Effector memory CD4-positive, alpha-beta T cell (primary cell): ENCODE data around the gene HDDC2.
A peak's percentile ranks its signal among the peaks of the same experiment; 100 is the strongest.

Source experiments
- DNase-seq, 3 donors: peaks; one replicate each; pipeline ENCODE4 v3.0.0-alpha.2; 2020
- H3K27ac ChIP-seq: 2 replicates; pipeline ENCODE4 v1.7.0; 2013; ENCODE audit warnings: mild to moderate bottlenecking, low read length, moderate library complexity; ENCODE audit not compliant: insufficient read depth, poor library complexity, severe bottlenecking
- H3K27me3 ChIP-seq: replicated peaks from 2 replicates; pipeline ENCODE4 v1.7.0; 2013; ENCODE audit warnings: mild to moderate bottlenecking, low read length; ENCODE audit not compliant: insufficient read depth, control insufficient read depth, poor library complexity, severe bottlenecking
- H3K36me3 ChIP-seq: 2 replicates; pipeline ENCODE4 v1.7.0; 2013; ENCODE audit warnings: mild to moderate bottlenecking, low read length, moderate library complexity; ENCODE audit not compliant: control insufficient read depth, insufficient read depth
- H3K4me1 ChIP-seq: 2 replicates; pipeline ENCODE4 v1.7.0; 2013; ENCODE audit warnings: low read length, mild to moderate bottlenecking; ENCODE audit not compliant: control insufficient read depth, insufficient read depth, poor library complexity, severe bottlenecking
- H3K4me3 ChIP-seq: 2 replicates; pipeline ENCODE4 v1.7.0; 2013; ENCODE audit warnings: low read length, low read depth, mild to moderate bottlenecking; ENCODE audit not compliant: insufficient read depth, poor library complexity, severe bottlenecking
- H3K9me3 ChIP-seq: 2 replicates; pipeline ENCODE4 v1.7.0; 2013; ENCODE audit warnings: mild to moderate bottlenecking, low read length, moderate library complexity; ENCODE audit not compliant: control insufficient read depth
- total RNA-seq, 3 donors: gene quantifications; one replicate each; lab custom pipeline; 2026; lab: John Stamatoyannopoulos, UW

Gene HDDC2
- 8.3 to 16.7 (median 12.6) reads per million in 3 donors for total RNA-seq

- Histone ChIP-seq H3K9me3 (no peaks in the 10 kb centered on the region), H3K36me3 (peaks cover 10% of the 10 kb centered on the region), H3K27ac (peak within 1 kb of the TSS; percentile 71), H3K4me3 (peak within 1 kb of the TSS; percentile 83), H3K27me3 (no peaks in the 10 kb centered on the region), H3K4me1 (peaks cover 25% of the 10 kb centered on the region)
- peak in 2 of 3 donors; percentile 7 to 29 for DNase-seq
Observed at GRCh38 chr6:125301435-125302391, at the start of gene HDDC2. TSS of gene HDDC2 (minus strand) at chr6:125301967. CDS start at chr6:125301932, 35 bp downstream.

- H3K4me3 ChIP-seq, result no peak overlapping the region
- H3K9me3 ChIP-seq, result no peaks in the 10 kb centered on the region
- H3K36me3 ChIP-seq, result no peaks in the 10 kb centered on the region
- H3K4me1 ChIP-seq, result no peaks in the 10 kb centered on the region
- H3K27ac ChIP-seq, result no peak overlapping the region
- DNase-seq, result no peak
- no peaks in the 10 kb centered on the region for H3K27me3 ChIP-seq
Observed at GRCh38 chr6:125346926-125347563, 45.3 kb upstream of the HDDC2 start.

GRCh38 chr6:125346201-125346925, 44.6 kb upstream of the HDDC2 start:
- no peaks in the 10 kb centered on the region for H3K36me3 ChIP-seq
- H3K4me3 ChIP-seq, result no peak overlapping the region
- no peak overlapping the region for H3K27ac ChIP-seq
- H3K4me1 ChIP-seq, result no peaks in the 10 kb centered on the region
- no peaks in the 10 kb centered on the region for H3K9me3 ChIP-seq
- DNase-seq, result no peak
- H3K27me3 ChIP-seq, result no peaks in the 10 kb centered on the region

- Histone ChIP-seq H3K4me1 (no peaks in the 10 kb centered on the region), H3K27me3 (no peaks in the 10 kb centered on the region), H3K9me3 (no peaks in the 10 kb centered on the region), H3K27ac (no peak overlapping the region), H3K4me3 (no peak overlapping the region), H3K36me3 (no peaks in the 10 kb centered on the region)
- DNase-seq, result no peak
Observed at GRCh38 chr6:125341460-125341859, 39.7 kb upstream of the HDDC2 start.

- Histone ChIP-seq H3K9me3 (no peaks in the 10 kb centered on the region), H3K27me3 (no peaks in the 10 kb centered on the region), H3K4me1 (no peaks in the 10 kb centered on the region), H3K27ac (no peak overlapping the region), H3K36me3 (no peaks in the 10 kb centered on the region), H3K4me3 (no peak overlapping the region)
- DNase-seq, result no peak
Observed at GRCh38 chr6:125340991-125341390, 39.2 kb upstream of the HDDC2 start.

GRCh38 chr6:125340175-125340835, 38.5 kb upstream of the HDDC2 start:
- H3K4me3 ChIP-seq, result no peak overlapping the region
- no peaks in the 10 kb centered on the region for H3K9me3 ChIP-seq
- H3K27me3 ChIP-seq, result no peaks in the 10 kb centered on the region
- H3K4me1 ChIP-seq, result no peaks in the 10 kb centered on the region
- H3K36me3 ChIP-seq, result no peaks in the 10 kb centered on the region
- H3K27ac ChIP-seq, result no peak overlapping the region
- no peak for DNase-seq

GRCh38 chr6:125339653-125340052, 37.9 kb upstream of the HDDC2 start:
- no peaks in the 10 kb centered on the region for H3K9me3 ChIP-seq
- H3K27ac ChIP-seq, result no peak overlapping the region
- H3K4me1 ChIP-seq, result no peaks in the 10 kb centered on the region
- no peaks in the 10 kb centered on the region for H3K36me3 ChIP-seq
- no peak overlapping the region for H3K4me3 ChIP-seq
- H3K27me3 ChIP-seq, result no peaks in the 10 kb centered on the region
- no peak for DNase-seq

- no peaks in the 10 kb centered on the region for H3K9me3 ChIP-seq
- DNase-seq, result no peak
- H3K27me3 ChIP-seq, result no peaks in the 10 kb centered on the region
- no peaks in the 10 kb centered on the region for H3K4me1 ChIP-seq
- H3K27ac ChIP-seq, result no peak overlapping the region
- H3K4me3 ChIP-seq, result no peak overlapping the region
- H3K36me3 ChIP-seq, result no peaks in the 10 kb centered on the region
Observed at GRCh38 chr6:125338381-125338780, 36.6 kb upstream of the HDDC2 start.

GRCh38 chr6:125337706-125338105, 35.9 kb upstream of the HDDC2 start:
- no peak for DNase-seq

More at GRCh38 chr6:125337706-125338105, 35.9 kb upstream of the HDDC2 start:
- no peaks in the 10 kb centered on the region for H3K36me3 ChIP-seq
- H3K9me3 ChIP-seq, result no peaks in the 10 kb centered on the region
- H3K27me3 ChIP-seq, result no peaks in the 10 kb centered on the region
- H3K4me1 ChIP-seq, result no peaks in the 10 kb centered on the region
- no peak overlapping the region for H3K27ac ChIP-seq
- H3K4me3 ChIP-seq, result no peak overlapping the region
